GM18498 (cell line): Measurements from ENCODE around the gene MUS81.
"Not testable (repeated sequence)": the region's sequence is repeated elsewhere in the genome, so short reads cannot be mapped to it uniquely, and the experiment has no call there.

Experiments used
- ATAC-seq: cut with Tn5 transposase; IDR thresholded peaks from one replicate; pipeline ENCODE4 v1.9.1; 2021; ENCODE audit warnings: mild to moderate bottlenecking, moderate library complexity; ENCODE audit not compliant: unreplicated experiment

The MUS81 gene

DNA sequence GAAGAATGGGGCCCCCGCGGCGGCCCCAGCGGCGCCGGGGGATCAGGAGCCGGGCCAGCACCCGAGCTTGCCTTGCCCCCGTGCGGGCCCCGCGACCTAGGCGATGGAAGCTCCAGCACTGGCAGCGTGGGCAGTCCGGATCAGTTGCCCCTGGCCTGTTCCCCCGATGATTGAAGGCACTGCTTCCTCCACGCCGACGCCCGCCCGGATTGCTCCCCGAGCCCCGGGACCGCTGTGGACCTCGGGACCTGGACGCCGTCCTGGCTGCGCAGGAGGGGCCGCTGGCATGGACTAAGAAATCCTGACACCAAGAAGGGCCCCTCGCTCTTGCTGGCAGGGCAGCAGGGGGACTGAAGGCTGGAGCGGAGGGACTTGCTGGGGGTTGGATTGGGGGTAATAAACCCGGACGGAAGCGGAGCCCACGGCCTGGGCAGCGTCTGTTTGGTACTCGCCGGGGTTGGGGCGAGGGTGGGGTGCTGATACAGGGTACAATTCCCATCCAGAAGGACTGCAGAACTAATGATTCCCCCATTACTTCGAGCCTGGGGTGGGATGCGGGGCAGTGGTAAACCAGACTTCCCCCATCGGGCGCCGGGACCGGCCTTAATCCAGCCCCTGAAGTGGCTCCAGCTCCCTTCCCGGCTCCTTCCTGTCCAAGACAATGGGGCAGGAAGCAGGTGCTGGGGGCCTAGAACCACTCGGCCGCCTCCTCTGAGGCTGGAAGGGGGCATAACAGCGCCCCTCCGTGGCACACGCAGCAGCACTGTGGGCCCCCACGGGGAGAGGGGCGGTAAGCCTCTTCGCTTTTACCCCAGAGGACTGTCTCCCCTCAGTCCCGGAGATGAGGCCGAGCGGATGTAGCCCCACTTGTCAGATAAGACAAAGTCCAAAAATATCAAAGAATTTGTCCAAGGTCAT, 31.2 kb downstream of the MUS81 start:
- no peak for ATAC-seq

DNA sequence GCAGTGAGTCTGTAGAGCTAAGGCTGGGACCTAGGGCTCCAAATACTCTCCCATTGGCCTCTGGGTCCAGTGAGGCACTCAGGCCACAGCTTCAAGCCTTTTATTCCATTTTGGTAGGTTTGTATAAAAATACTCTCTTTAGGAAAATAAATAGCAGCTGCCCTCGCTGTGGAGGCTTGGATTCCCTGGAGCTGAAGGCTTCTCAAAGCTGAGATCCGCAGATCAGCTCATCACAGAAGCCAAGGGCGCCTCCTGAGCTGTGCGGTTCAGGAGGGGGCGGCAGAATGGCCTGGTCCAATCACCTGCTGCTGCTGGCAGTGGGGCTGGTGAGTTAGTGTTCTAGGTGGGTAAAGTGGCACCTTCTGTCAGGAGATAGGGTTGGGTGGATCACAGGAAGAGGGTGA, 31.9 kb downstream of the MUS81 start:
- ATAC-seq: not testable (repeated sequence)

DNA sequence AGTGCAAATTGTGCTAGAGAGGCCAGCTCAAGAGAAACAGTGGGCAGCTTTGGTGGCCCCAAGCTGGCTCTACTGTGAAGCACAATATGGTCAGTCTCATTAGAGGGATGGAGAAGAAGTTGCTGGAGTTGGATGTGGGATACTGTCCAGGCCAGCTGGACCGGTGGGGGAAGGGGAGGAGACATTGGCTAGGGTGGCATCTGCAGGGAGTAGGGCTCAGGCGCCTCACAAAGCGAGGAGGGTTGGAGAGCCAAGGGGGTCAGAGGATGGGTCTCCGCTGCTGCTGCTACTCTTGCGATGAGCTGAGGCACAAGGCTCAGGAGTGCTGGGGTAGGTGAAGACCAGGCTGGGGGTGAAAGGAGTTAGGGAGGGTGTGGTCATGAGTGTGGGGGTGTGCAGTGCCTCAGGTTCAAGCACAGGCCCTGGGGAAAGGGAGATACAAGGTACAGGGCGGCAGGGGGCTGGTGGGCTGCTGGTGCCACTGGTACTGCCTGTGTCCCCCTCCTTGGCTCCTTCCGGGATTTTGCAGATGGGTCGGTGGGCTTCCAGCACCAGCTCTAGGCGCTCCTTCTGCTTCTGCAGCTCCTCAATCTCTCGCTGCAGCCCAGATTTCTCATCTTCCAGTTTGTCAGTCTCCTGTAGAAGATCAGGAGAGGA, 32.6 kb downstream of the MUS81 start:
- ATAC-seq: no peak

DNA sequence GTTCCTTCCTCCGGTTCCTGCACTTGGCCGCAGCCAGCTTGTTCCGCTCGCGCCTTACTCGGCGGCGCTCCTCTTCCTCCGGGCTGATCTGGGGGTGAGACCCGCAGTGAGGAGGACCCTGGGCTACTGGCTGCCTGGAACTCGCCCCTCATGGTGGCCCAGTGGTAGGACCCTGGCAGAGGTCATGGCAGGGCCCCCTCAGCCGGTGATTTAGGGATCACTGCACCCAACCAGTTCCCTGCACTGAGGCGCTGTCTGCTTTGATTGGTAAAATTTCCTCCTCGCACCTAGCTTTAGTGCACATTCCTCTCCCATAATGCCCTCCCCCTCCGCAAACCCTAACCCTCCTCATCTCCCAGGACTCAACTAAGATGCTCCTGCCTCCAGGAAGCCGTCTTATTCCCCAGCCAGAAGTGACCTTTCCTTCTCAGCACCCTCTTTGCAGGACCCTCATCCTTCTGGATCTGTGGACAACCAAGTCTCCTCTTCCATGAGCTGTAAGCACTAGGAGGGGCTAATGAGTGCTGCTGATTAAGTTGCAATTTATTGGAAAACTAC, 33.9 kb downstream of the MUS81 start:
- ATAC-seq: no peak

DNA sequence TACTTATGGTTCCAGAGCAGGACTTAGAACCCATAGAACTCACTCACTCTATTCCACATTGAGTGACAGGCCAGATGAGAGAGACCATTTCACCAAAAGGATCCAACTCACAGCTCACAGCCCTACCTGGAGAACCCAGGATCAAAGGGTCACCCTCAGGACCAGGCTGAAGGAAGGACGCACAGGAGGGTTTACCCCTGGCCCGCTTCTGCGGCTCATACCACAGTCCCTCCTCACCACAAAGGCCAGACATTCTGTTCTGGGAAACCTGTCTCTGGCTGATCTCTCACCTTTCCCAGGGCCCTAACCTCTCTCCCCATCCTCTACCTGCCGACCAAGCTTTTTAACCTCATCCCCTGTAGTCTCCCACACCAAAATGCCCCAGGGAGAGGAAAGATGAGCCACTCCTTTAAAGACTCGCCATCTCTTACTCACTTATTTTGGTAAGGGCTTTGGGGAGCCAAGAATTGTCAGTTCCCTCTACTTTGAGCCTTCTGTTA, 35.3 kb downstream of the MUS81 start:
- no peak for ATAC-seq

DNA sequence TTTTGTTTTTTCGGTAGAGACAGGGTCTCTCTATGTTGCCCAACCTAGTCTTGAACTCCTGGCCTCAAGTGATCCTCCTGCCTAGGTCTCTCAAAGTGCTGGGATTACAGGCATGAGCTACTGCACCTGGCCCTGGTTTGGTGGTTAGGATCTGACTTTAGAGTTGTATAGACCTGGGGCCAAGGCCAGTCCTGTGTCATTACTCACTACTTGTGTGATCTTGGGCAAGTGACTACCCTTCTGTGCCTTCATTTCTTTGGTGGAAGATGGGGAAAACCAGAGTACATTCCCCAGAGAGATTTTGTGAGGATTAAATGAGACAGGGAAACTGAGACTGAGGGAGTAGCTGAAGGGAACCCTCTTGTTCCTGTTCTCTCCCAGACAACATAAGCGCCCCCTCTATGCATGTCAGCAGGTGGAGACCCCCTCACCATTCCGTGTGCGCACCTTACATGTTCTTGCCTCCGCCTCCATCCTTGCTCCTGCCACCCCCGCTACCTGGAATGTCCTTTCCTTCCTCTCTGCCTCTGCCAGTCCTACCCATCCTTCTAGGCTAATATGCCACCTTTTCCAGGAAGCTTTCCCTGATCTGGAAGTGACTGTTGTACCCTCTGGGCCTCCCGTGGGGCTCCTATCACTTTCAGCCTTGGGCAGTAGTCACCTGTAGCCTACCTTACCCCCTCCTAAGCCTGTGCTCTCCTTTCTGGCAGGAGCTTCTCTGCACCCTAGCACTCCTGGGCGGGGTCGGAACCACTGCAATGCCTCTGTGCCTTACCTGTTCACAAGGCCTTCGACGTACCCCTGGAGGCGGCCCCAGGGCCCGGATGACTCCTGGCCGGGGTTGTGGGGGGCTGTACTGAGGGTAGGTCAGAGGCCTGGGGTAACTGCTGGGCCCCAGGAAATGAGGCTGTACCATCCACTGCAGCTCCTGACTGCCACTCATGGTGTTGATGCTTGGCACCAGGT, 36.1 kb downstream of the MUS81 start:
- no peak for ATAC-seq

DNA sequence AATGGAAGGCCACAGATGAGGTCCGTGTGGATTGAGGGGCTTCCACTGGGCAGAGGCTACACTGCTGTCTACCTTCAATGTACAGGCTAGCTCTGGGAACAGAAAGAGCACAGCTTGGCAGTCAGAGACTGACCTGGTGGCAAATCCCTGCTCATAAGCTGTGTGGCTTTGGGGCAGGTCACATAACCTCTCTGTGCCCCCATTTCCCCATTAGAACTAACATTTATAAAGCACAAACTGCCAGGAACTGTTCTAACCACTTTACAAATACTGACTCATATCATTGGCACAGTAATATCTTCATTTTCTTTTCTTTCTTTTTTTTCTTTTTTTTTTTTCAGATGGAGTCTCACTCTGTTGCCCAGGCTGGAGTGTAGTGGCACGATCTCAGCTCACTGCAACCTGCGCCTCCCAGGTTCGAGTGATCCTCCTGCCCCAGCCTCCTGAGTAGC, 36.8 kb downstream of the MUS81 start:
- ATAC-seq: no peak

DNA sequence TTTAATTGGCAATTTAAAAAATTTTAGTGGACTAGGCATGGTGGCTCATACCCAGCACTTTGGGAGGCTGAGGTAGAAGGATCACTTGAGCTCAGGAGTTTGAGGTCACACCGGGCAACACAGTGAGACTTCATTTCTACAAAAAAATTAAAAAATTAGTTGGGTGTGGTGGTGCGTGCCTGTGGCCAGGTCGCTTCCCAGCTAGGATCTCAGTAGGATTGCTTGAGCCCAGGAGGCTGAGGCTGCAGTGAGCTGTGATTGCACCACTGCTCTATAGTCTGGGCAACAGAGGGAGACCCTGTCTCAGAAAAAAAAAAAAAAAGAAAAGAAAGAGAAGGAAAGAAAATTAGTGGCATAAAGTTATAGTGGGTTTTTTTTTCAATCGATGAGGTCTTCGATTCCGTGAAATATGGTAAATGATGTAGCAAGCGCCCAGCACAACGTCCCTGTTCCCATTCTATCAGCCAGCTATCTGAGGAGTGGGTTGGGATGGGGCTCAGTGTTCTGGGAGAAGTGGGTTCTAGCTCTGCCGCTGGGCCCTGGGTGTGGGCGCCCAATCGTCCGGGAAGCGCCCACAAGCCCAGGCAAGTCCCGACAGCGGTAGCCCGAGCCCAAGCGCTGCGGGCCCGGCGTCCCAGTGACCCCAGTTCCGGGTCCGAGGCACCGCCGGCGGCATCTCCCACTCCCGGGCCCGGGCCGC, 38.6 kb downstream of the MUS81 start:
- no peak for ATAC-seq

DNA sequence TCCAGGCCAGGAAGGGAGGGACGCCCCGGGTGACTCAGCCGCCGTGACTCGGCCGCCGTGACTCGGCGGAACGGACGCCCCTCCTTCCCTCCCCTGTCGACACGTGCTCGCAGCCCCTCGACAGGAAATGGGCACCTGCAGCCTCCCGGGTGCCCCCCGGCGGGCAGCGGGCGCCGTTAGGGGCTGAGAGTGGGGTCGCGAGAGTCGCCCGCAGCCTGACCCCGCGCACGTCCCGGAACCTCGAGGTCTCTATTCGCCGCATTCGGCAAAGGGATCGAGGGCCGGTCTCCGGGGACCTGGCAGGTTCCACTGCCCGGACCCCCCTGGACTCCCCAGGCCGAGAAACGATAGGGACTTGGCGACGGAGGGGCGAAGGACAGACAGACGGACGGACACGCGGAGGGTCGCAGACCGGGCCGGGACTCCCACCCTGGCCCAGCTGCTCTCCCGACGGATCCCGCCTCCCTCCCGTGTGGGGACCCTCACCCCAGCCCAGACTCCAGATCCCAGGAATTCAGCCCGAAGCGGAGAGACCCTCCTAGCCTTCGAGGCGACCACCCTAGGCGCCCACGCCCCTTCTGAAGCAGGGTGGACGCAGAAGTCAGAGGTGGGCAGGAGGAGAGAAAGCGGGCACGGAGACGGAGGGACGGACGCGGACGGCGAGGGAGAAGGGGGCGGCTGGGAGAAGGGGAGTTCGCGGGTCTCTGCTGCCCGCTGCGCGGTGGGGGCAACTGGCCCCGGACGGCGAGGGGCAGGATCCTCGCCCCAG, 39.3 kb downstream of the MUS81 start:
- ATAC-seq: no peak

DNA sequence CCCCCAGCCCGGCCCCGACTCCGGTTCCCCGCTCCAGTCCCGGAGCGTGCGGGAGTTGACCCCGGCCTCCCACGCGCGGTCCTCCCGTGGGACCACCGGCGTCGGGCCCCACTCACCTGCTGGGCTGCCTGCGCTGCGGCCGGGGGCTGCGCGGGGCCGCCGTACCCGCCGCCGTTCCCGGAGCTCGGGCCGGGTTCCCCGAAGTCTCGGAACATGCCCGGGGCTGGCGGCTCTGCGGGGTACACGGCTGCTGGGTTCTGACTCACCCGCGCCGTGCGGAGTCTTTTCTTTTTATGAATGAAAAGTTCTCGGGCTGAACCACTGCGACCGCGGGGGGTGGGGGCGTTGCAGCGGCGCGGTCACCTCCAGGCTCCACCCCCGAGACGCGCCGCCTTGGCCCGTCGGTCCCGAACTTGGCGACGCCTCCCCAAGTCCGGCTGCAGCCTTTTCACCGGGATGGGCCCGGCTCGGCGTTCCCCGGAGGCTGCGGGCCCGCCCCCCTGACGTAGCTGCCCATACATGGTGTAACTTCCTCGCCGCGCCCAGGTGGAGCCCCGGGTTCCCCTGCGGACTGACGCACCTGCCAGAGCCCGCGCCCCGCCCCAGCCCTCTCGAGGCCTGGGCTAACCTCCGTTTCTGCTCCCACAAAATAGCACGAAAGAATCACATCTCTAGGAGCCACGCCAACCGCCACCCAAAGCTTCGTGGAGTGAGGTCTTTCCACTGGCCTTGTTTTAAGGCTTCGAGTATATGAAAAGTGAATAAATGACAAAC, 40.1 kb downstream of the MUS81 start, which contains the start of gene FOSL1:
TSS of gene FOSL1 (minus strand) at position 264 of the 774 bp plus-strand sequence. CDS start at position 215, 49 bp downstream.
- peak; percentile 76 for ATAC-seq

DNA sequence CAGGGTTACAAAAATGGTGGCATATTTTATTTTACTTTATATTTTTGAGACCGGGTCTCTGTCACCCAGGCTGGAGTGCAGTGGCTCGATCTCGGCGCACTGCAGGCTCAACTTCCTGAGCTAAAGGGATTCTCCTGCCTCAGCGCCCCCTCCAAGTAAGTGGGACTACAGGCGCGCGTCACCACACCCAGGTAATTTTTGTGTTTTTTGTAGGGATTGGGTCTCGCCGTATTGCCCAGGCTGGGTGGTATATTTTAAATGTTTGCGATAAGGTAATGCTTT, 40.6 kb downstream of the MUS81 start:
- ATAC-seq: no peak

DNA sequence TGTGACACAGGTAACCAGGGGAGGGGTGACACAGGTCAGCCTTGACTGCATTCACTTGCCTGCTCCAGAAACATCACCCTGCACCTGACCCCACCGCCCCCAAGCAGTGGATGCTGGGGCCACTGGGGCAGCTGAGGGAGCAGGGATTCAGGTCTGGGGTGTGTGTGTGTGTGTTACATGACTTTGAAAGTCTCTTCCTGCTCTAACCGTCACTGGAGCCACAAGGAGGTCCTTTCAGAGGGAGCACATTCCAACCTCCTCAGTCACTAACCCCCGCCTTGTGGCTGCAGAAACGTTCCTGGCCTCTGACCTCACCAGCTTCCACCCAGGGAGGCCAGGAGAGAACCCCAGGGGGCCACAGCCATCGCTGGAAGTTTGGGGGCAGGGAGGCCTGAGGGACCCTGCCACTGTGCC, 42.8 kb downstream of the MUS81 start:
- no peak for ATAC-seq

DNA sequence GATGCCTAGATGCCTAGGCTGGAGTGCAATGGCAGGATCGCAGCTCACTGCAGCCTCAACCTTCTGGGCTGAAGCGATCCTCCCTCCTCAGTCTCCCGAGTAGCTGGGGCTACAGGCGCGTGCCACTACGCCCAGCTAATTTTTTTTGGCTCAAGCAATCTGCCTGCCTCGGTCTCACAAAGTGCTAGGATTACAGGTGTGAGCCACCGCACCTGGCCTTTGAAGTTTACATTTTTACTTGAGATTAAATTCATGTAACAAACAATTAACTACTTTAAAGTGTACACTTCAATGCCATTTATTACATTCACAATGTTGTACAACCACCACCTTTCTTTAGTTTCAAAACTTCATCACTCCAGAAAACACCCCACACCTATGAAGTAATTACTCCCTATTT, 43.5 kb downstream of the MUS81 start:
- ATAC-seq: no peak

DNA sequence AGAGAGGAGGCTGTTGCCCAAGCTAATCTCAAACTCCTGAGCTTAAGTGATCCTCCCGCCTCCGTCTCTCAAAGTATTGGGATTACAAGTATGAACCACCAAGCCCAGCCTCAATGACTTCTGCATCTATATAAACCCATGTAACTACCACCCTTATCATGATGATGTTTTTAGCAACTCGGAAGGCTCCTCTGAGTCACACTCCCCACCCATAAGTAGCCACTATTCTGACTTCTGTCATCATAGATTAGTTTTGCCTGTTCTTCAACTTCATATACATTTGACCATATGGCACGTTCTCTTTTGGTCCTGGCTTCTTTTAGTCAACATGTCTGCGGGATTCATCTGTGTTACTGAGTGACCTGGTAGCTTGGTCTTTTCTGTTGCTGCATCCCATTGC, 46.4 kb downstream of the MUS81 start:
- no peak for ATAC-seq

DNA sequence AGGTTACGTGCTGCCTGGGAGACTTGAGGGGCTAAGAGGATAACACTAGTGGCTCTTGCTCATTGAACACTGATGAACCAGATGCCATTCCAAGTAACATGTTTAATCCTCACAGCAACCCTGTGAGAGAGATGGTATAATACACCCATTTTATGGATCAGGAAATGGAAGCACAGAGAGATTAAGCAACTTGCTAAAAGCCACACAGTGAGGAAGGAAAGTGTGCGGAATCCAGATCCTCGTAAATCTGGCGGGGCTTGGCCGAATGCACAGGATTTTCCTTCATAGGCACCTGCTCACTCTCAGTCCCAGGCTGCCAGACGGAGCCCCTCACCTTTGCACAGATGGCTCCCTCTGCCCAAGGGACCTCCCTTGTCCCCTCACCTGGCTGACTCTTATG, 47.6 kb downstream of the MUS81 start:
- no peak for ATAC-seq

DNA sequence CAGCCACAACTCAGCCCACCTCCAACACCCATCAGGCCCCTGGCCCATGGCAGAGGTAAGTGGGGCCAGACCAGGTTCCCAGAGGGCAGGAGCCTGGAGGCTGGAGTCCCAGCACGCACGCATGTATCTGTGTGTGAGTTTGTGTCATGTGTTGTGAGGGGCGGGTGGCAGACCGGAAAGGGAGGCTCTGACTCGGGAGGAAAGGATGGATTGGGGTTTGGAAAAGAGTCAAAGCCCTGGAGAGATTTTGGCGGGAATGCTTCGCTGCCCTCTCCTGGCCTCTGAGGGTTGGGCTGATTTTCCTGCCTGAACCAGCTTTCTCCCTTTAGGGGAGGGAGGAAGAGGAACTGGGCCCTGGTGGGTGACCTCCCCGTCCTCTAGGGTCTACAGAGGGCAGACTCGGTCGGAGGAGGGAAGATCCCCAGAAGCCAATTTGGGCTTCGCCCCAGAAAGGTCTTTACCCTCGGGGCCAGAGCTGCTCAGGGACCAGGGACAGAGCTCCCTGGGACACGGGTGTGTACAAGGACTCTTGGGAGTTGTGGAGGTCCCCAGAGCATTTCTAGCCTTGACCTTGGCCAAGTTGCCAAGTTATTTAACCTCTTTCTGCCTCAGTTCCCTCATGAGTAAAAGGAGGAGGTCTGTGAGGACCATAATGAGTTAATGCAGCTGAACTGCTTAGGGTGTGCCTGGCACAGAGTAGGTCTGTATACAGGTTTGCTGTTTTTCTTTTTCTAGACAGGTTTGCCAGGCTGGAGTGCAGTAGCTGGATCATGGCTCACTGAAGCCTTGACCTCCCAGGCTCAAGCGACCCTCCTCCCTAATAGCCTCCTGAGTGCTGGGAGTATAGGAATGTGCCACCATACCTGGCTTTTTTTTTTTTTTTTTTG, 51.7 kb downstream of the MUS81 start:
- no peak for ATAC-seq

DNA sequence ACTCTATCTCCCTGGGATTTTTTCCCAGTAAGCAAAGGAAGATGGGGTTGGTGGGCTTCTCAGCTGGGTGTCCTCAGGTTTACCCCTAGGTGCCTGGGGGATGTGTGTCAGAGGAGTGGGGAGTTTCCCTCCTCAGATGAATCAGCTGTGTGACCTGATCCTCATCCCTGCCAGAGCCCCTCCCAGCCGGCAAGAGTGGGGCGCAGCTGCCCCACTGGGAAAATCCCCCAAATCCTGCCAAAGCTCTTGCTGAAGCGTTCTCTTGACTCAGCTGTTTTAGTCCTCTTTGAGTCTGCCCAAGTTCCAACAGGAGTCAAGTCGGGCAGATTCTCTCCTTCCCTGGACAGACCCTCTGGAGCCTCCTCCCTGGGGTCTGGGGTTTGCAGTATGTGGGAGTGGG, 52.6 kb downstream of the MUS81 start:
- no peak for ATAC-seq
